SK-N-MC (cell line): ENCODE data around the gene FRAT2.

Experiments
- EZH2 ChIP-seq: fragments of 200-600 bp; sonication (generic); IDR thresholded peaks from one replicate; pipeline ENCODE4 v1.6.1; 2017; ENCODE audit warnings: antibody characterized with exemption
- POLR2AphosphoS5 ChIP-seq: IDR thresholded peaks from 2 replicates; pipeline ENCODE4 v1.6.1; 2012; ENCODE audit warnings: mild to moderate bottlenecking, low read depth, low read length, borderline replicate concordance

DNA sequence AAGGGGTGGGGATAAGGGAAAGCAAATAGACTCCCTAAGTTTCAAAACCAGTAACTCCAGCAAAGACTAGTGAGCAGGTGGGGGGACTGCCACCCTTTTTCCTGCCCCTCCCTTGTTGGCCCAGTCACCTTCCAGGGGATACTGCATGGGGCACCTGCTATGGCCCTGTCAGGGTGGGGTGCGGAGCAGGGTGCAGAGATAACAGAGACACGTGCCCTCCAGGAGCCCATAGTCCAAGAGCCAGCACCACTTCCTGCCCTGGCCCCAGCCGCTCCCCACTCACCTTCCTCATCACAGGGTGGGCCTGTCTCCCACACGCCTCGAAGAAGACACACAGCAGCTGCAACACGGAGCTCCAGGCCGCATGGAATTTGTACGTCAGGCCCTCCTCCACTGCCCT is 46.0 kb upstream of the FRAT2 start:
- TF ChIP-seq EZH2: no peak
- no peak for TF ChIP-seq POLR2AphosphoS5
